ENCODE data around the gene CDX1. TPM values are rescaled to one million over a fixed set of nuclear protein-coding genes. Genes with fewer than 3 reads are reported as not detected.

Gene CDX1
- total RNA-seq, 4 donors from 2014 or later = not detected

GRCh38 chr5:150222906-150223305 lies 56.3 kb downstream of the CDX1 start:
- no peak for TF ChIP-seq POLR2A (IDR thresholded peaks at IDR 0.05)
- TF ChIP-seq, protein P1, sequence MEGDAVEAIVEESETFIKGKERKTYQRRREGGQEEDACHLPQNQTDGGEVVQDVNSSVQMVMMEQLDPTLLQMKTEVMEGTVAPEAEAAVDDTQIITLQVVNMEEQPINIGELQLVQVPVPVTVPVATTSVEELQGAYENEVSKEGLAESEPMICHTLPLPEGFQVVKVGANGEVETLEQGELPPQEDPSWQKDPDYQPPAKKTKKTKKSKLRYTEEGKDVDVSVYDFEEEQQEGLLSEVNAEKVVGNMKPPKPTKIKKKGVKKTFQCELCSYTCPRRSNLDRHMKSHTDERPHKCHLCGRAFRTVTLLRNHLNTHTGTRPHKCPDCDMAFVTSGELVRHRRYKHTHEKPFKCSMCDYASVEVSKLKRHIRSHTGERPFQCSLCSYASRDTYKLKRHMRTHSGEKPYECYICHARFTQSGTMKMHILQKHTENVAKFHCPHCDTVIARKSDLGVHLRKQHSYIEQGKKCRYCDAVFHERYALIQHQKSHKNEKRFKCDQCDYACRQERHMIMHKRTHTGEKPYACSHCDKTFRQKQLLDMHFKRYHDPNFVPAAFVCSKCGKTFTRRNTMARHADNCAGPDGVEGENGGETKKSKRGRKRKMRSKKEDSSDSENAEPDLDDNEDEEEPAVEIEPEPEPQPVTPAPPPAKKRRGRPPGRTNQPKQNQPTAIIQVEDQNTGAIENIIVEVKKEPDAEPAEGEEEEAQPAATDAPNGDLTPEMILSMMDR (IDR thresholded peaks at IDR 0.05) = no peak
- H3K9me3 ChIP-seq = no peaks in the 10 kb centered on the region
- H3K27me3 ChIP-seq = peaks cover 0 to 26% (median 0%) of the 10 kb centered on the region in 4 donors
- H3K27ac ChIP-seq = no peak overlapping the region
- H3K4me3 ChIP-seq = no peak overlapping the region
- DNase-seq = no peak
- WGBS, 2 donors = 57 to 78% methylated on average over 1 to 8 of the region's 21 CpGs
- peaks cover 0 to 6% (median 1%) of the 10 kb centered on the region in 3 donors for H3K4me1 ChIP-seq
- intact Hi-C loops (cut with DNase I) = no loop called here
- H3K36me3 ChIP-seq = no peaks in the 10 kb centered on the region

DNA sequence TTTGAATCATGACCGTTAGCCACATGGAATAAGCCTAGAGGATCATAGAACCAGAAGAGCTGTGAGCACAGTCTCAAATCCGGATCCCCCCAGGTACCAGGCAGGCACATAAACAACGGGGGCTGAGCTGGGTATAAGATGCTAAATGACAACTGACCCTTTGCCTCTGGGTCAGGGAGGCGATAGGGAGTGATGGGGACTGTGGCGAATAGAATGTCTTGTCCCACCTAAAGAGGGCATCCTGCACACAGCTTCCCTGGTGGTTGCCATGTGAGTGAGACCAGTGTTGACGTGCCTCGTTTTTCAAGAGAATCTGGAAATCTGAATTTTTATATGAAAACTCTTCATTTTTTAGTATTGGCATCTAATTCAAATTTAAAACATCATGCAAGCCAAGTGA lies 56.9 kb downstream of the CDX1 start:
- Histone ChIP-seq H3K27ac (no peak overlapping the region), H3K27me3 (peaks cover 0 to 24% (median 0%) of the 10 kb centered on the region in 4 donors), H3K9me3 (no peaks in the 10 kb centered on the region), H3K4me3 (no peak overlapping the region), H3K36me3 (no peaks in the 10 kb centered on the region), H3K4me1 (peaks cover 0 to under 1% (median 0%) of the 10 kb centered on the region in 3 donors)
- intact Hi-C loops (cut with DNase I) = no loop called here
- no peak for DNase-seq
- WGBS, 2 donors = 85 to 89% methylated on average over 7 of the region's 7 CpGs
- TF ChIP-seq POLR2A (IDR thresholded peaks at IDR 0.05) = no peak
- TF ChIP-seq, protein P1 (IDR thresholded peaks at IDR 0.05) = no peak

DNA sequence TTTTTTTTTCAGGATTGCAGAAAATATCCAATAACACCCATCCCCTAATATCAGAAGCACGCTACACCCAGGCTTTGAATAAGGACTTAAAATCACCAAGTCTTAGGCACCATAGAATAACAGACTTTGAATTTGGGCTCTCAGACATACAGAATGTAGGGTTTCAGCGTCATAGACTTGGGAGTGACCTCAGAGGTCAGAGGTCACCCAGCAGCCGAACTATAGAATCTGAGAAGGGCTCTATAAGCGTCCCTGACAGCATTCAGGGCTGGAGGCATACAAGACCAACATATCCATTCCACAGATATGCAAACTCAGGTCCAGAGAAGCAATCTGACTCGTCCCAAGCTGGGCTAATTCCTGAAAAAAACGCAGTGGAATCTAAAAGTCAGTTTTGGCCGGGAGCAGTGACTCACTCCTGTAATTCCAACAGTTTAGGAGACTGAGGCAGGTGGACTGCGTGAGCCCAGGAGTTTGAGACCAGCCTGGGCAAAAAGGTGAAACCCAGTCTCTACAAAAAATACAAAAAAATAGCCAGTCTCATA lies 58.0 kb downstream of the CDX1 start:
- Histone ChIP-seq H3K36me3 (no peaks in the 10 kb centered on the region), H3K4me1 (peaks cover 0 to 2% (median 0%) of the 10 kb centered on the region in 3 donors), H3K27ac (no peak overlapping the region), H3K9me3 (no peaks in the 10 kb centered on the region), H3K4me3 (no peak overlapping the region), H3K27me3 (peaks cover 0 to 16% (median 0%) of the 10 kb centered on the region in 4 donors)
- TF ChIP-seq, protein P1 (IDR thresholded peaks at IDR 0.05) = no peak
- TF ChIP-seq POLR2A (IDR thresholded peaks at IDR 0.05) = no peak
- intact Hi-C loops (cut with DNase I) = no loop called here
- WGBS, 2 donors = 61 to 70% methylated on average over 8 of the region's 8 CpGs
- DNase-seq = no peak

GRCh38 chr5:150227036-150227435 lies 60.5 kb downstream of the CDX1 start:
- Histone ChIP-seq H3K4me1 (peaks cover 0 to 6% (median 0%) of the 10 kb centered on the region in 3 donors), H3K27me3 (peaks cover 0 to 3% (median 0%) of the 10 kb centered on the region in 4 donors), H3K4me3 (no peak overlapping the region), H3K9me3 (no peaks in the 10 kb centered on the region), H3K27ac (no peak overlapping the region), H3K36me3 (no peaks in the 10 kb centered on the region)
- DNase-seq = no peak
- TF ChIP-seq, protein P1 (IDR thresholded peaks at IDR 0.05) = no peak
- TF ChIP-seq POLR2A (IDR thresholded peaks at IDR 0.05) = no peak
- intact Hi-C loops (cut with DNase I) = no loop called here
- 82 to 95% methylated on average over 5 of the region's 5 CpGs for WGBS, 2 donors

DNA sequence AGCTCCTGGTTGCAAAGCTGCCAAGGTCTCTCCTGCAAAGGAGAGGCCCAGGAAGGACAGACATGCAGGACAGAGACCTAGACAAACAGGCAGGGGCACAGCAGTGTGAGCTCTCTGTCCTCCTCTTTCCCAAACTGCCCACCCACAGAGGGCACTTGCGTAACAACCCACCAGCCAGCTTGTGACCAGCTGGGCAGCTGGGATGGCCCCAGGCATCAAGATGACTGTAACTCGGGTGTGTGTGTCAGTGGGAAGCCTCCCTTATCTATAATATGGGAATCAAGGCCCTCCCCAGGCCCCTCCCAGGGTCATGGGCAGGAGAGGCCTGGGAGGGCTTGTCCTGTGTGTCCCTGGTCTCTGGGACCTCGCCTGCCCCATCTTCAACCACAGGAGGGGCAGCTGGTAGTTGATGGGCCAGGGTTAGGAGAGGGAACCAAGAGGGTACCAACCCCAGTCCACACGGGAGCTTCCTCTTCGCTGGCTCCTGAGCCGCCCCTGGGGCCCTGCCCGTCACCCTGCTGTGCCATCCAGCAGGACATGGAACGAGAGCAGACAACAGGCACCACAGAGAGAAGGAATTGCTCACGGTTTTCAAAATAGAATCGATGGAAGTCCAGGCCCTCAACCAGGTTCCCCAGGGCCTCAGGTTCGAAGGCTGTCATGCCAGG lies 61.2 kb downstream of the CDX1 start:
- Histone ChIP-seq H3K27ac (no peak overlapping the region), H3K27me3 (no peaks in the 10 kb centered on the region), H3K36me3 (no peaks in the 10 kb centered on the region), H3K4me1 (peaks cover 2 to 13% (median 3%) of the 10 kb centered on the region in 3 donors), H3K9me3 (no peaks in the 10 kb centered on the region), H3K4me3 (no peak overlapping the region)
- 87% methylated on average over 7 to 8 of the region's 11 CpGs for WGBS, 2 donors
- no peak for DNase-seq
- TF ChIP-seq, protein P1 (IDR thresholded peaks at IDR 0.05) = no peak
- TF ChIP-seq POLR2A (IDR thresholded peaks at IDR 0.05) = no peak
- intact Hi-C loops (cut with DNase I) = no loop called here
